ENCODE results near the gene POT1. TPM values are rescaled to one million over a fixed set of nuclear protein-coding genes. Genes with fewer than 3 reads are reported as not detected.

POT1 gene
- total RNA-seq, 1 donor: 14.5 TPM

DNA sequence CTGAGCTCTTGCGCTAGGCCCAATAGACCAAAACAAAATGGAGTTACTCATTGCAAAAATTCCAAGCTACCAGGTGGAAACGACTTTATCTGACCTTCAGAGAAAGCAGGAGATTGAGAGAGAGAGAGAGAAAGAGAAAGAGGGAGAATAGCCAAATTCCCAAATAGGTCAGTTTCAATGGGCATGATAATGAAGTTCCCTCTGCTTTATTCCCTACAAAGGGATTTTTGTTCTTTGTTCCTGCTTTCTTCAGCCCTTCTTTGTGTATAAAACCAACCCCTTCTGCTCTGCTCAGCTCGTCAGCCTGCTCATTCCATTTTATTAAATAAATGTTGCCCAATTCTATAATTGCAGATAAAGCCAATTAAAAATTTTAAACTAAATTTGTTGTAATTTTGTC, 119.0 kb downstream of the POT1 start:
- Histone ChIP-seq H3K4me3 (ENCODE audit: low read length) (no peak overlapping the region), H3K4me1 (ENCODE audit: insufficient read depth, low read length) (no peaks in the 10 kb centered on the region), H3K9me3 (ENCODE audit: low read depth, low read length) (no peaks in the 10 kb centered on the region), H3K27me3 (ENCODE audit: insufficient read depth, low read length) (peaks cover 2% of the 10 kb centered on the region)

GRCh38 chr7:124808206-124808605, 121.4 kb downstream of the POT1 start:
- no peaks in the 10 kb centered on the region for H3K4me1 ChIP-seq (ENCODE audit: insufficient read depth, low read length)
- no peaks in the 10 kb centered on the region for H3K9me3 ChIP-seq (ENCODE audit: low read depth, low read length)
- H3K4me3 ChIP-seq (ENCODE audit: low read length): no peak overlapping the region
- H3K27me3 ChIP-seq (ENCODE audit: insufficient read depth, low read length): peaks cover 2% of the 10 kb centered on the region

DNA sequence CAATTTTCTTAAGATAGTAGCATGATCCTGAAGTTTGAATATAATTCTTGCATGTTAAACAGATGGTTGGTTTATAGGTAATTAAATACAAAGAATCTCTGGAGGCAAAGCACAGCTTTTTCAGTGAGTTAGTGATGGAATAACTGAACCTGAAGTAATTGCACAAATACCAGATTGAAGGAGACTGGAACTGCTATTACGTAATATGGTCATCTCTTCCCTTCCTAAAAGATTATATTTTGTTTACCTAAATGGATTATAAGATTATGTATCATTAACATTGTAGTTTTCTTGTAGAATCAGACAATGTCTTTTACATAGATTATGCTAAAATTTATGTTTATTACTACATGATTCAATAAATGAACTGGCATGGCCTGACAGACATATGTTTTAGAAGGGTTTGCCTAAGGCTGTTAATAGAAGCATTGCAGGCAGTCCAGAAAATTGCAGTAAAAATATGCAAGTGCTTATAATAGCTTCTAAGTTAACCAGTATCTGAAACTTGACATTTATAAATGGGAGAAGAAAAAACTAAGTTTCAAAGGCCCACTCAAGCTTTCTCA, 128.2 kb downstream of the POT1 start:
- Histone ChIP-seq H3K27me3 (ENCODE audit: insufficient read depth, low read length) (no peaks in the 10 kb centered on the region), H3K4me3 (ENCODE audit: low read length) (no peak overlapping the region), H3K4me1 (ENCODE audit: insufficient read depth, low read length) (no peaks in the 10 kb centered on the region), H3K9me3 (ENCODE audit: low read depth, low read length) (peaks cover 4% of the 10 kb centered on the region)

GRCh38 chr7:124800386-124800785, 129.2 kb downstream of the POT1 start:
- H3K27me3 ChIP-seq (ENCODE audit: insufficient read depth, low read length): no peaks in the 10 kb centered on the region
- peaks cover 5% of the 10 kb centered on the region for H3K9me3 ChIP-seq (ENCODE audit: low read depth, low read length)
- no peak overlapping the region for H3K4me3 ChIP-seq (ENCODE audit: low read length)
- no peaks in the 10 kb centered on the region for H3K4me1 ChIP-seq (ENCODE audit: insufficient read depth, low read length)

DNA sequence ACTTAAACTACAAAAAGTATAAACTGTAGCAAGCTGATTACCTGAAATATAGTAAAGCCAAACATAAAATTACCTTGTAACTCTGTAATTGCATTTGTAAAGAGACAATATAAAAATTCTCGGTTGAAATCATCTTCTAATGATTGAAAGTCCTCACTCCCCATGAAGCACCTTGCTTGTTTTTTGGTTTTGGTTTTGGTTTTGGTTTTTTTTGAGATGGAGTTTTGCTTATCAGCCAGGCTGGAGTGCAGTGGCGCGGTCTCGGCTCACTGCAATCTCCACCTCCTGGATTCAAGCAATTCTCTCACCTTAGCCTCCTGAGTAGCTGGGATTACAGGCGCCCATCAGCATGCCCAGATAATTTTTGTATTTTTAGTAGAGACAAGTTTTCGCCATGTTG, 130.2 kb downstream of the POT1 start:
- peaks cover 5% of the 10 kb centered on the region for H3K9me3 ChIP-seq (ENCODE audit: low read depth, low read length)
- H3K27me3 ChIP-seq (ENCODE audit: insufficient read depth, low read length): no peaks in the 10 kb centered on the region
- no peak overlapping the region for H3K4me3 ChIP-seq (ENCODE audit: low read length)
- no peaks in the 10 kb centered on the region for H3K4me1 ChIP-seq (ENCODE audit: insufficient read depth, low read length)

DNA sequence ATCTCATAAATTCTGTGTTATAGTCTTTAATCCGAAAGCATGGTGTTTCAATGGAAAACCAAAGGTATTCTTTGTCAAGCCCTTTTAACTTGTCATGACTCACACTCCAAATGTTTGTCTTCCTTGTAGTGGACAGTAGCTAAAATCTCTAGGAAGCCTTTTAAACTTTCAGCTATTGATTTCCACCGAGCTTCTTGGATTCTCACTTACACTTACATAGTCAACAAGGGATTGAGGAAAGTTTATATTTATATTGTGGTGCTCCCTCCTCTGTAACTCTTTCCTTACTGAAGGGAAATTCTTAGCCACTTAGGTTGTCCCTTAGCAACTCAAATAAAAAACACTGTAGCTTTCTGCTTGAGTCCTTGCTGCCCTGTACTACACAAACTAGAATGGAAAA, 132.9 kb downstream of the POT1 start:
- Histone ChIP-seq H3K27me3 (ENCODE audit: insufficient read depth, low read length) (no peaks in the 10 kb centered on the region), H3K9me3 (ENCODE audit: low read depth, low read length) (peaks cover 5% of the 10 kb centered on the region)

GRCh38 chr7:124792696-124793095, 136.9 kb downstream of the POT1 start:
- peaks cover 5% of the 10 kb centered on the region for H3K9me3 ChIP-seq (ENCODE audit: low read depth, low read length)
- no peaks in the 10 kb centered on the region for H3K4me1 ChIP-seq (ENCODE audit: insufficient read depth, low read length)
- H3K27me3 ChIP-seq (ENCODE audit: insufficient read depth, low read length): peaks cover 5% of the 10 kb centered on the region
- H3K4me3 ChIP-seq (ENCODE audit: low read length): no peak overlapping the region

More for the DNA sequence above, 132.9 kb downstream of the POT1 start:
- Histone ChIP-seq H3K4me3 (ENCODE audit: low read length) (no peak overlapping the region), H3K4me1 (ENCODE audit: insufficient read depth, low read length) (no peaks in the 10 kb centered on the region)

- Histone ChIP-seq H3K9me3 (ENCODE audit: low read depth, low read length) (peaks cover 5% of the 10 kb centered on the region), H3K4me1 (ENCODE audit: insufficient read depth, low read length) (no peaks in the 10 kb centered on the region), H3K27me3 (ENCODE audit: insufficient read depth, low read length) (peaks cover 5% of the 10 kb centered on the region), H3K4me3 (ENCODE audit: low read length) (no peak overlapping the region)
Observed at GRCh38 chr7:124792002-124792401, 137.6 kb downstream of the POT1 start.

DNA sequence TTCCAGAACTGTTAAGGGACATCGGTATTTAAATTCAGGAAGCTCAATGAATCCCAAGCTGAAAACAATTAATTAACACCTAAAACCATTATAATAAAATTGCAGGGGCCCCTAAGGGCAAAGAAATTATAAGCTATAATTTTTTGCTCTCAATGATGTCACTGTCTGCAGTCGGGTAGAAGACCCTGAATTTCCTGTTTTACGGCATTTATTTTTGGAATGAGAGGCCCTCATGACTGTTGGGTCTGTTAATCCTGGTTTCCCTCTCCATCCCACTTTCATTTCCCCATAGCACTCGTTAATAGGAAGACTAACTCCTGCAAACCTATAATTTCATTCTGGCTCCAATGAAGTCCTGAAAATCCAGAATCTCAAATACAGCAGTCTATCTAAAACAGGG, 138.2 kb downstream of the POT1 start:
- Histone ChIP-seq H3K4me3 (ENCODE audit: low read length) (no peak overlapping the region), H3K4me1 (ENCODE audit: insufficient read depth, low read length) (no peaks in the 10 kb centered on the region), H3K9me3 (ENCODE audit: low read depth, low read length) (peaks cover 2% of the 10 kb centered on the region), H3K27me3 (ENCODE audit: insufficient read depth, low read length) (peaks cover 5% of the 10 kb centered on the region)

DNA sequence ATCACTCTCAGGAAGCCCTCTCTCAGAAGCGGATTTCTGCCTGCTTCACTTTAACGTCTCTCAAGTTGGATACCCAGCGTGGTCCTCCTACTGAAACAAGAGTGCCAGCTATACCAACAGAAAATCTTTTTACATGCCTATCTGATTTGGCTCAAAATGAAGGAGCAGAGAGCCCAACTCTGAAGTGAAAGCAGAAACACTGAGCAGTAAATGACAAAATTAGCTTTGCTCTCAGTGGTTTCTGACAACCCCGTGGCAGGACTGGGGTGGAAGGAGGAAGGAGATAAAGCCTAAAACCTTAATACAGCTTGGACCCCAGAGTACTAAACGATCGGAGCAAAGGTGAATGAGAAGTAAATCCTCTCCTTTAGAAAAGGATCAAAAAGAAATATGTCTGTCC, 139.0 kb downstream of the POT1 start:
- Histone ChIP-seq H3K27me3 (ENCODE audit: insufficient read depth, low read length) (peaks cover 5% of the 10 kb centered on the region), H3K4me3 (ENCODE audit: low read length) (no peak overlapping the region), H3K9me3 (ENCODE audit: low read depth, low read length) (no peaks in the 10 kb centered on the region), H3K4me1 (ENCODE audit: insufficient read depth, low read length) (no peaks in the 10 kb centered on the region)

- no peaks in the 10 kb centered on the region for H3K9me3 ChIP-seq (ENCODE audit: low read depth, low read length)
- no peaks in the 10 kb centered on the region for H3K27me3 ChIP-seq (ENCODE audit: insufficient read depth, low read length)
- no peak overlapping the region for H3K4me3 ChIP-seq (ENCODE audit: low read length)
- H3K4me1 ChIP-seq (ENCODE audit: insufficient read depth, low read length): no peaks in the 10 kb centered on the region
Observed at GRCh38 chr7:124785994-124786393, 143.6 kb downstream of the POT1 start.

DNA sequence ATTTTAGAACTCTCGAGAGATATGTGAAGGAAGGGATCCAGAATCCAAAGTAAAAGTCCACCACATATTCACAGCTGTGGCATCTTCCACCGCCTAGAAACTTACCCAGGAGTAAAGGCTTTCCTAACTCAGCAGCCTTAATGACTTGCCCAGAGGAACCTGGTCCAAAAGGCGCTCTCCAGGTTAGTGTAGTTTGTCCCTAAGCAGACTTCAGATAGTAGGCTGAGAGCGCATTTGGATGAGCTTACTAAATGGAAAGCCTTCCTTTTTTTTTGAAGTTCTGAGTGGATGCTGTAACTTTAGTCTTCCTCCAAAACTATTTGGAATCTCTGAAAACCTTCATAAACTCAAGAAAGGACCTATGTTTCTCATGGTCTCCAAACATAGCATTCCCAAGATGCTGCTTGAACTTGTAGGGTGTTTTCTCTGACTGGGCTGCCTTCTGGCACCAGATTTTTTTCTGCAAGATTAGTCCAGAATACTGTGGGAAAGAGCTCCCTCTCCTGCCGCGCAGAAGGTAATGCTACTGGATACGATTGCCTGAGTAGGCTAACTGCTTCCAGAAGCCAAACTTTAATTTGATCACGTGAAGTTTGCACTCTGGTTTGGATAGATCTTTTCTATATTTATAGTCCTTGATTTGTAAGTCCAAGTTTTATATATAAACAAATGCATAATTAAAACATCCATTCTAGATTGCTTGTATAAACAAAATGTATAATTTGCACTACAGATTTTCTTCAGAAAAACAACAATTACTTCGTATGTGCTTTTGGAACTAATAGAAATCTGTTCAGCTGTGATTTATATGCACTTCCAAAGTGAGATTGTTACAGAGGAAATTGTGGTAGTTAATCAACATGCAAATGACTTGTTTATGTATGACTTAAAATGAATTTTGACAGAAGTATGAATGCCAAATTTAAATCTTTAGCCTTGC, 144.5 kb downstream of the POT1 start:
- H3K4me1 ChIP-seq (ENCODE audit: insufficient read depth, low read length): no peaks in the 10 kb centered on the region
- no peak overlapping the region for H3K4me3 ChIP-seq (ENCODE audit: low read length)
- no peaks in the 10 kb centered on the region for H3K9me3 ChIP-seq (ENCODE audit: low read depth, low read length)

GRCh38 chr7:124783271-124783670, 146.4 kb downstream of the POT1 start:
- H3K4me3 ChIP-seq (ENCODE audit: low read length): no peak overlapping the region
- no peaks in the 10 kb centered on the region for H3K4me1 ChIP-seq (ENCODE audit: insufficient read depth, low read length)
- H3K9me3 ChIP-seq (ENCODE audit: low read depth, low read length): no peaks in the 10 kb centered on the region
- H3K27me3 ChIP-seq (ENCODE audit: insufficient read depth, low read length): no peaks in the 10 kb centered on the region

More for the DNA sequence above, 144.5 kb downstream of the POT1 start:
- H3K27me3 ChIP-seq (ENCODE audit: insufficient read depth, low read length): no peaks in the 10 kb centered on the region

GRCh38 chr7:124781907-124782734, 147.5 kb downstream of the POT1 start:
- H3K4me1 ChIP-seq (ENCODE audit: insufficient read depth, low read length): no peaks in the 10 kb centered on the region

DNA sequence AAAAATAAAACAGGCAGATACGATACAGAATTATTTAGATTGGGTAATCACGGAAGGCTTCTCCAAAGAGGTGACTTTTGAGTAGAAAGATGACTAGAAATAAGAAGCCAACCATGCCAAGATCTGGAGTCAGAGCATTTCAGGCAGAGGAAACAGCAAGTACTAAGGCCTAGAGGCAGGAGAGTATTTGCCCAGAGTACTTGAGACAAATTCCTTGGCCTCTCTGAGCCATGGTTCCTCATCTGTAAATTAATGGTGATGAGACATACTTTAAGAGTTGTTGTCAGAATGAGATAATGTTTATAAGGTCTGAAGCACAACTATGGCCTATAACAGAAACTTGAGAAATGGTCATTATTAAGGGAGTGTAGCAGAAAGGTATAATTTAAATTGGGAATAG, 148.2 kb downstream of the POT1 start:
- Histone ChIP-seq H3K4me3 (ENCODE audit: low read length) (no peak overlapping the region), H3K9me3 (ENCODE audit: low read depth, low read length) (no peaks in the 10 kb centered on the region), H3K27me3 (ENCODE audit: insufficient read depth, low read length) (no peaks in the 10 kb centered on the region), H3K4me1 (ENCODE audit: insufficient read depth, low read length) (no peaks in the 10 kb centered on the region)

More at GRCh38 chr7:124781907-124782734, 147.5 kb downstream of the POT1 start:
- Histone ChIP-seq H3K9me3 (ENCODE audit: low read depth, low read length) (no peaks in the 10 kb centered on the region), H3K4me3 (ENCODE audit: low read length) (no peak overlapping the region), H3K27me3 (ENCODE audit: insufficient read depth, low read length) (no peaks in the 10 kb centered on the region)

Data from mononuclear cell (primary cell).